GM23338 (cell line): Measurements from ENCODE around the gene TTC13. TPM values are rescaled to one million over a fixed set of nuclear protein-coding genes. Genes with fewer than 3 reads are reported as not detected.

Experiments
- ATAC-seq: fragments of 200-7000 bp; cut with Tn5 transposase; 3 replicates; pipeline ENCODE4 v1.9.1; 2020
- DNase-seq: peaks from one replicate; pipeline ENCODE4 v3.0.0-alpha.2; 2015; ENCODE audit warnings: low spot score
- H2AFZ ChIP-seq: fragments of 200-600 bp; sonication (generic); 2 replicates; pipeline ENCODE4 v1.8.0; 2016; ENCODE audit warnings: antibody characterized with exemption, mild to moderate bottlenecking, moderate library complexity
- H3F3A ChIP-seq: fragments of 200-600 bp; sonication (generic); replicated peaks from 2 replicates; pipeline ENCODE4 v1.8.0; 2017; ENCODE audit warnings: antibody characterized with exemption, mixed run types, low read depth
- H3K27ac ChIP-seq: fragments of 200-600 bp; sonication (generic); 2 replicates; pipeline ENCODE4 v1.6.1; 2016; ENCODE audit warnings: low read depth
- H3K27me3 ChIP-seq: fragments of 200-600 bp; sonication (generic); 2 replicates; pipeline ENCODE4 v1.8.0; 2016; ENCODE audit warnings: mild to moderate bottlenecking, mixed run types, moderate library complexity; ENCODE audit not compliant: insufficient read depth
- H3K36me3 ChIP-seq: fragments of 200-600 bp; sonication (generic); 2 replicates; pipeline ENCODE4 v1.8.0; 2016; ENCODE audit warnings: mild to moderate bottlenecking; ENCODE audit not compliant: insufficient read depth
- H3K4me1 ChIP-seq: fragments of 200-600 bp; sonication (generic); 2 replicates; pipeline ENCODE4 v1.8.0; 2016; ENCODE audit warnings: mild to moderate bottlenecking, moderate library complexity; ENCODE audit not compliant: insufficient read depth
- H3K4me2 ChIP-seq: fragments of 200-600 bp; sonication (generic); 2 replicates; pipeline ENCODE4 v1.7.1; 2017; ENCODE audit warnings: mixed run types
- H3K4me3 ChIP-seq: fragments of 200-600 bp; sonication (generic); 2 replicates; pipeline ENCODE4 v1.6.1; 2016; ENCODE audit warnings: mixed run types
- H3K79me2 ChIP-seq: fragments of 200-600 bp; sonication (generic); replicated peaks from 2 replicates; pipeline ENCODE4 v1.8.0; 2017; ENCODE audit warnings: mild to moderate bottlenecking; ENCODE audit not compliant: insufficient read depth
- H3K9me2 ChIP-seq: fragments of 200-600 bp; sonication (generic); 2 replicates; pipeline ENCODE4 v1.8.0; 2017; ENCODE audit not compliant: insufficient read depth
- H4K20me1 ChIP-seq: fragments of 200-600 bp; sonication (generic); replicated peaks from 2 replicates; pipeline ENCODE4 v1.8.0; 2017; ENCODE audit warnings: mild to moderate bottlenecking; ENCODE audit not compliant: insufficient read depth
- H3K27ac Mint-ChIP-seq: 2 replicates; pipeline ENCODE4 v1.8.0; 2020; ENCODE audit warnings: inconsistent platforms, mild to moderate bottlenecking, moderate library complexity, mixed read lengths
- H3K27me3 Mint-ChIP-seq: 3 replicates; pipeline ENCODE4 v1.8.0; 2022; ENCODE audit warnings: low read depth, mild to moderate bottlenecking, moderate library complexity, mixed read lengths, inconsistent platforms; ENCODE audit not compliant: insufficient read depth, poor library complexity
- H3K36me3 Mint-ChIP-seq: 3 replicates; pipeline ENCODE4 v1.8.0; 2021; ENCODE audit warnings: low read depth, mild to moderate bottlenecking, inconsistent platforms, moderate library complexity, mixed read lengths
- H3K4me1 Mint-ChIP-seq: 3 replicates; pipeline ENCODE4 v1.8.0; 2020; ENCODE audit warnings: mild to moderate bottlenecking, inconsistent platforms, mixed read lengths
- H3K4me3 Mint-ChIP-seq: 3 replicates; pipeline ENCODE4 v1.8.0; 2021; ENCODE audit warnings: moderate library complexity, mild to moderate bottlenecking, inconsistent platforms, mixed read lengths
- H3K9me3 Mint-ChIP-seq: 3 replicates; pipeline ENCODE4 v1.8.0; 2020; ENCODE audit warnings: moderate library complexity, mild to moderate bottlenecking, inconsistent platforms, mixed read lengths
- CTCF ChIP-seq, 2 experiments: fragments of 200-600 bp in 1 of 2; sonication (generic) in 1 of 2; conservative IDR thresholded peaks; 2 replicates each; pipeline versions ENCODE4 v1.5.1 to v1.6.1; 2016 to 2017; ENCODE audit warnings: antibody characterized with exemption in 2 of 2, low read depth in 2 of 2, mild to moderate bottlenecking in 2 of 2, moderate library complexity in 1 of 2
- EZH2phosphoT487 ChIP-seq: fragments of 200-600 bp; sonication (generic); IDR thresholded peaks from one replicate; pipeline ENCODE4 v1.8.1; 2018; ENCODE audit warnings: antibody characterized with exemption; ENCODE audit not compliant: unreplicated experiment
- JUNB ChIP-seq: IDR thresholded peaks from one replicate; pipeline ENCODE4 v1.6.1; 2016; ENCODE audit warnings: antibody characterized with exemption; ENCODE audit not compliant: unreplicated experiment
- NANOG ChIP-seq: IDR thresholded peaks from 2 replicates; pipeline ENCODE4 v1.6.1; 2016; ENCODE audit warnings: antibody characterized with exemption, borderline replicate concordance
- POLR2AphosphoS5 ChIP-seq: IDR thresholded peaks from 2 replicates; pipeline ENCODE4 v1.6.1; 2016; ENCODE audit warnings: antibody characterized with exemption, low read depth
- STAT1 ChIP-seq: IDR thresholded peaks from one replicate; pipeline ENCODE4 v1.6.1; 2016; ENCODE audit warnings: antibody characterized with exemption; ENCODE audit not compliant: unreplicated experiment
- ZNF114 ChIP-seq: fragments of 250-450 bp; sonication (Bioruptor Pico); IDR thresholded peaks from 2 replicates; pipeline ENCODE4 v1.5.0; 2020; ENCODE audit warnings: mild to moderate bottlenecking, moderate library complexity
- polyA plus RNA-seq: library from polyadenylated mRNA; unstranded; fragments of >200 nt; fragmentation: Nextera tagmentation; extraction: Ambion mirVana; gene quantifications from 2 replicates; pipeline ENCODE4 v1.2.1, GENCODE V29; 2016
- total RNA-seq: library from RNA; depleted of rRNA; stranded (reverse); fragments of >200 nt; shearing (Covaris generic); gene quantifications from 2 replicates; pipeline ENCODE4 v1.2.3, GENCODE V29; 2014
- TF ChIP-seq, protein P1 (sequence below): fragments of 250-450 bp; sonication (Bioruptor Pico); IDR thresholded peaks from 2 replicates; pipeline ENCODE4 v1.5.0; 2020; ENCODE audit warnings: mild to moderate bottlenecking, moderate library complexity
- TF ChIP-seq, protein P2 (sequence below): IDR thresholded peaks from 2 replicates; pipeline ENCODE4 v1.6.1; 2016; ENCODE audit warnings: antibody characterized with exemption

The TTC13 gene
- total and polyA plus RNA-seq, 2 experiments from 2014 or later, result 3.8 to 9.4 TPM

- TF ChIP-seq, protein P1, sequence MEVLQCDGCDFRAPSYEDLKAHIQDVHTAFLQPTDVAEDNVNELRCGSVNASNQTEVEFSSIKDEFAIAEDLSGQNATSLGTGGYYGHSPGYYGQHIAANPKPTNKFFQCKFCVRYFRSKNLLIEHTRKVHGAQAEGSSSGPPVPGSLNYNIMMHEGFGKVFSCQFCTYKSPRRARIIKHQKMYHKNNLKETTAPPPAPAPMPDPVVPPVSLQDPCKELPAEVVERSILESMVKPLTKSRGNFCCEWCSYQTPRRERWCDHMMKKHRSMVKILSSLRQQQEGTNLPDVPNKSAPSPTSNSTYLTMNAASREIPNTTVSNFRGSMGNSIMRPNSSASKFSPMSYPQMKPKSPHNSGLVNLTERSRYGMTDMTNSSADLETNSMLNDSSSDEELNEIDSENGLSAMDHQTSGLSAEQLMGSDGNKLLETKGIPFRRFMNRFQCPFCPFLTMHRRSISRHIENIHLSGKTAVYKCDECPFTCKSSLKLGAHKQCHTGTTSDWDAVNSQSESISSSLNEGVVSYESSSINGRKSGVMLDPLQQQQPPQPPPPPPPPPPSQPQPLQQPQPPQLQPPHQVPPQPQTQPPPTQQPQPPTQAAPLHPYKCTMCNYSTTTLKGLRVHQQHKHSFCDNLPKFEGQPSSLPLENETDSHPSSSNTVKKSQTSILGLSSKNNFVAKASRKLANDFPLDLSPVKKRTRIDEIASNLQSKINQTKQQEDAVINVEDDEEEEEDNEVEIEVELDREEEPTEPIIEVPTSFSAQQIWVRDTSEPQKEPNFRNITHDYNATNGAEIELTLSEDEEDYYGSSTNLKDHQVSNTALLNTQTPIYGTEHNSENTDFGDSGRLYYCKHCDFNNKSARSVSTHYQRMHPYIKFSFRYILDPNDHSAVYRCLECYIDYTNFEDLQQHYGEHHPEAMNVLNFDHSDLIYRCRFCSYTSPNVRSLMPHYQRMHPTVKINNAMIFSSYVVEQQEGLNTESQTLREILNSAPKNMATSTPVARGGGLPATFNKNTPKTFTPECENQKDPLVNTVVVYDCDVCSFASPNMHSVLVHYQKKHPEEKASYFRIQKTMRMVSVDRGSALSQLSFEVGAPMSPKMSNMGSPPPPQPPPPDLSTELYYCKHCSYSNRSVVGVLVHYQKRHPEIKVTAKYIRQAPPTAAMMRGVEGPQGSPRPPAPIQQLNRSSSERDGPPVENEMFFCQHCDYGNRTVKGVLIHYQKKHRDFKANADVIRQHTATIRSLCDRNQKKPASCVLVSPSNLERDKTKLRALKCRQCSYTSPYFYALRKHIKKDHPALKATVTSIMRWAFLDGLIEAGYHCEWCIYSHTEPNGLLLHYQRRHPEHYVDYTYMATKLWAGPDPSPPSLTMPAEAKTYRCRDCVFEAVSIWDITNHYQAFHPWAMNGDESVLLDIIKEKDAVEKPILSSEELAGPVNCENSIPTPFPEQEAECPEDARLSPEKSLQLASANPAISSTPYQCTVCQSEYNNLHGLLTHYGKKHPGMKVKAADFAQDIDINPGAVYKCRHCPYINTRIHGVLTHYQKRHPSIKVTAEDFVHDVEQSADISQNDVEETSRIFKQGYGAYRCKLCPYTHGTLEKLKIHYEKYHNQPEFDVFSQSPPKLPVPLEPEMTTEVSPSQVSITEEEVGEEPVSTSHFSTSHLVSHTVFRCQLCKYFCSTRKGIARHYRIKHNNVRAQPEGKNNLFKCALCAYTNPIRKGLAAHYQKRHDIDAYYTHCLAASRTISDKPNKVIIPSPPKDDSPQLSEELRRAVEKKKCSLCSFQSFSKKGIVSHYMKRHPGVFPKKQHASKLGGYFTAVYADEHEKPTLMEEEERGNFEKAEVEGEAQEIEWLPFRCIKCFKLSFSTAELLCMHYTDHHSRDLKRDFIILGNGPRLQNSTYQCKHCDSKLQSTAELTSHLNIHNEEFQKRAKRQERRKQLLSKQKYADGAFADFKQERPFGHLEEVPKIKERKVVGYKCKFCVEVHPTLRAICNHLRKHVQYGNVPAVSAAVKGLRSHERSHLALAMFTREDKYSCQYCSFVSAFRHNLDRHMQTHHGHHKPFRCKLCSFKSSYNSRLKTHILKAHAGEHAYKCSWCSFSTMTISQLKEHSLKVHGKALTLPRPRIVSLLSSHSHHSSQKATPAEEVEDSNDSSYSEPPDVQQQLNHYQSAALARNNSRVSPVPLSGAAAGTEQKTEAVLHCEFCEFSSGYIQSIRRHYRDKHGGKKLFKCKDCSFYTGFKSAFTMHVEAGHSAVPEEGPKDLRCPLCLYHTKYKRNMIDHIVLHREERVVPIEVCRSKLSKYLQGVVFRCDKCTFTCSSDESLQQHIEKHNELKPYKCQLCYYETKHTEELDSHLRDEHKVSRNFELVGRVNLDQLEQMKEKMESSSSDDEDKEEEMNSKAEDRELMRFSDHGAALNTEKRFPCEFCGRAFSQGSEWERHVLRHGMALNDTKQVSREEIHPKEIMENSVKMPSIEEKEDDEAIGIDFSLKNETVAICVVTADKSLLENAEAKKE (CRISPR knock-in tag), result no peak
- TF ChIP-seq CTCF (conservative IDR thresholded peaks at IDR 0.05; ENCODE audit: low read depth in 2 of 2), result no peak
- TF ChIP-seq NANOG, result no peak
- TF ChIP-seq, protein P2, sequence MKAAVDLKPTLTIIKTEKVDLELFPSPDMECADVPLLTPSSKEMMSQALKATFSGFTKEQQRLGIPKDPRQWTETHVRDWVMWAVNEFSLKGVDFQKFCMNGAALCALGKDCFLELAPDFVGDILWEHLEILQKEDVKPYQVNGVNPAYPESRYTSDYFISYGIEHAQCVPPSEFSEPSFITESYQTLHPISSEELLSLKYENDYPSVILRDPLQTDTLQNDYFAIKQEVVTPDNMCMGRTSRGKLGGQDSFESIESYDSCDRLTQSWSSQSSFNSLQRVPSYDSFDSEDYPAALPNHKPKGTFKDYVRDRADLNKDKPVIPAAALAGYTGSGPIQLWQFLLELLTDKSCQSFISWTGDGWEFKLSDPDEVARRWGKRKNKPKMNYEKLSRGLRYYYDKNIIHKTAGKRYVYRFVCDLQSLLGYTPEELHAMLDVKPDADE, result no peak
These were observed 35.5 kb downstream of the TTC13 start (continued) for GRCh38 chr1:230943048-230943593.

DNA sequence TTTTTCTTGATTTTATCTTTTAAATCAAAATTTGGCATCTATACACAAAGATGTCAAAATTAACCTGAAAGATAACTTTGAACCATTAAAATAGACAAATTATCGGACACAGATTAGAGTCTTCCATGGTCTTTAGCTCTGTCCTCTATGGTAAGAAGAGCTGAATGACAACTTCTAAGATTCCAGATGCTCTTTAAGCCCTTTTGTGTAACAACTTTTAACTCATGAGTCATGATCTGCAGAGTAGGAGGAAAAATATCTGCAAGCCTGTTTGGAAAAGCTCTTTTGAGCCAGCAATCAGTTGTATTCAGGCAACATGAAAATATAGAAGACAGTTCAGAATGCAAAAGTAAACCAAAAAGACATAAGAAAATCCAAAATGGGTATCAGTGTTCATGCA, 37.8 kb downstream of the TTC13 start:
- DNase-seq (no peak), ATAC-seq (no peak)
- H3K9me3 Mint-ChIP-seq, result no peaks in the 10 kb centered on the region
- Histone ChIP-seq H3K9me2 (no peaks in the 10 kb centered on the region), H3K36me3 (no peaks in the 10 kb centered on the region), H3F3A (no peaks in the 10 kb centered on the region), H3K27ac (no peak overlapping the region), H3K4me3 (no peak overlapping the region), H4K20me1 (peaks cover 3% of the 10 kb centered on the region), H3K4me2 (no peak overlapping the region), H3K79me2 (no peaks in the 10 kb centered on the region), H3K4me1 (no peaks in the 10 kb centered on the region), H3K27me3 (no peaks in the 10 kb centered on the region), H2AFZ (no peak overlapping the region)
- H3K36me3 Mint-ChIP-seq, result no peaks in the 10 kb centered on the region
- no peak overlapping the region for H3K27ac Mint-ChIP-seq
- no peak overlapping the region for H3K4me3 Mint-ChIP-seq
- H3K4me1 Mint-ChIP-seq, result no peaks in the 10 kb centered on the region
- peaks cover 1% of the 10 kb centered on the region for H3K27me3 Mint-ChIP-seq
- no peak for TF ChIP-seq EZH2phosphoT487
- TF ChIP-seq POLR2AphosphoS5, result no peak
- no peak for TF ChIP-seq STAT1
- TF ChIP-seq, protein P2, result no peak
- no peak for TF ChIP-seq ZNF114 (CRISPR knock-in tag)
- TF ChIP-seq CTCF (conservative IDR thresholded peaks at IDR 0.05; ENCODE audit: low read depth in 2 of 2), result no peak
- TF ChIP-seq NANOG, result no peak
- TF ChIP-seq JUNB, result no peak
